ENCODE results near the gene ITFG1.
"Not testable (repeated sequence)": the region's sequence is repeated elsewhere in the genome, so short reads cannot be mapped to it uniquely, and the experiment has no call there.

Gene ITFG1

DNA sequence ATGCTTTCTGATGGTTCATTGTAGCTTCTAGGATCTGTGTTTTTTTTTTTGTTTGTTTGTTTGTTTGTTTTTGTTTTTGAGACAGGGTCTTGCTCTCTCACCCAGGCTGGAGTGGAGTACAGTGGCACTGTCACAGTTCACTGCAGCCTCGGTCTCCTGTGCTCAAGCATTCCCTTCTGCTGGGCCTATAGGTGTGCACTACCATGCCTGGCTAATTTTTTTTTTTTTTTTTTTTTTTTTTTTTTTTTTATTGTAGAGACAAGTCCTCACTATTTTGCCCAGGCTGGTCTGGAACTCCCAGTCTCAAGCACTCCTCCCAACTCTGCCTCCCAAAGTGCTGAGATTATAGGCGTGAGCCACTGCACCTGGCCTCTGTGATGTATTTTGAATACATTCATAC lies 12.1 kb upstream of the ITFG1 start:
- not testable (repeated sequence) for DNase-seq

DNA sequence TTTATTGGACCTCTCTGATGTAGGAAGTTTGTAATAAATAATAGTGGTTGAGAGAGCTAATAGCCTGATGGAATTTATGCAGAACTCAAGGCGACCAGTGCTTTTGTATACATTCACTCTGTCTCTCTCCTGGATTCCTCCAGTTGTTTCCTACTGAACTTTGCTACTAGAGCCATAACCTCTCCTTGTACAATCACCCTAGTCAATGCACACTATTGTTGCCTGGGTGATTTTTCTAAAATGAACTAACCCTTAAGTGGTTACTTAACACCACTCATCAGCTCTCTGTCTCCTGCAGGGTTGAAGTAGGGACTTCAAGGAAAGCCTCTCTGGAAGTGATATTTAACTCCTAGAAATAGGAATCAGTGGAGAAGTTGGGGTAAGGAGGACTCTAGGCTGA lies 9.9 kb upstream of the ITFG1 start:
- no peak for DNase-seq

DNA sequence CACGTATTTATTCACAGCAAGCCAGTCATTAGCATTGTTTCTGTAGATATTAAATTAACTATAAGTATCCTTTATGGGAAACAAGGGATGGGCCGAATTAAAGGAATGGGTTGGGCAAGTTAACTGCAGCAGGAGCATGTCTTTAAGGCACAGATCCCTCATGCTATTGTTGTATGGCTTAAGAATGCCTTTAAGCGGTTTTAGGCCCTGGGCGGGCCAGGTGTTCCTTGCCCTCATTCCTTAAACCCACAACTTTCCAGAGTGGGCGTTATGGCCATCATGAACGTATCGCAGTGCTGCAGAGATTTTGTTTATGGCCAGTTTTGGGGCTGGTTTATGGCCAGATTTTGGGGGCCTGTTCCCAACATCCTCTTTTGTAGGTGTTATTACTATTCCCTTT lies 9.3 kb upstream of the ITFG1 start:
- DNase-seq, result no peak

DNA sequence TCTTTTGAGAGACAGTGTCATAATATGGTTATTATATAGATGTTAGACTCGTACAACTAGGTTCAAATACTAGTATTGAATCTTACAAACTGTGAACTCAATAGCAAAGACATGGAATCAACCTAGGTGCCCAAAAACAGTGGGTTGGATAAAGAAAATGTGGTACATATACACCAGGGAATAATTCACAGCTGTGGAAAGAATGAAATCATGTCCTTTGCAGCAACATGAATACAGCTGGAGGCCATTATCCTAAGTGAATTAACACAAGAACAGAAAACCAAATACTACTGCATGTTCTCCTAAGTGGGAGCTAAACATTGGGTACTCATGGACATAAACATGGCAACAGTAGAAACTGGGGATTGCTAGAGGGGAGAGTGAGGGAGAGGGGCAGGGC lies 8.4 kb upstream of the ITFG1 start:
- DNase-seq, result no peak

DNA sequence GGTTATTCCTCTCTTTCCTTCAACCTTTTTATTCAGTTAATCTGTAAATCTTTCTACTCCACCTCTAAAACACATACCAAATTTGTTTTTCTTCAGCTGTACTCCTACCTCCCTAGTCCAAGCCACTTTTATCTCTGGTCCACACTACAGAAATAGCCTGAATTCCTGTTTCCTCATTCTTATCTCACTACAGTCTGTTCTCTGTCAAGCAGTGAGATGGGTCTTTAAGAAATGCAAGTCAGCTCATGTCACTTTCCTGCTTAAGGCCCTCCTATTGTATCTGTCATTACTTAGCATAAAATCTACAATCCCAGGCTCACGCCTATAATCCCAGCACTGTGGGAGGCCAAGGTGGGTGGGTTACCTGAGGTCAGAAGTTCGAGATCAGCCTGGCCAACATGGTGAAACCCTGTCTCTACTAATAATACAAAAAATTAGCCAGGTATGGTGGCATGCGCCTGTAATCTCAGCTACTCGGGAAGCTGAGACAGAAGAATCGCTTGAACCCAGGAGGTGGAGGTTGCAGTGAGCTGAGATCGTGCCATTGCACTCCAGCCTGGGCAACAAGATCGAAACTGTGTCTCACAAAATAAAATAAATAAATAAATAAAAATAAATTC lies 7.3 kb upstream of the ITFG1 start:
- DNase-seq, result not testable (repeated sequence)

DNA sequence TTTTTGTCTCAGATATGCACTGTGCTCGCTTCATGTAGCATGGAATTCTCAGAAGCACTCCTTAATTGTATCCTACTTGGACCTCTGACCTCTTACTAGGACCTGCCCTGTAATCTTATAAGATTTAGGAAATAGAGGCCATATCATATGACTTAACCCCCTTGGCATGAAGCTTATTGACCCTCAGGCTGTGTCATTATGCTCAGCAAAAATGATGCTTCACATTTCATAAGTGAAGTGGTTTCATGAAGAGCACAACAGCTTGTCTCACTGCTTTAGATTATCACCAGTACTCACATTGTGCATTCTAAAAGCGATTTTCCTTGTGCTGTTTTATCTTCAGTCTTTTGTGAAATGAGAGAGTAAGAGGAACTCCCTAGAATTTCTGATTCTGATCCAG lies 6.6 kb upstream of the ITFG1 start:
- no peak for DNase-seq

DNA sequence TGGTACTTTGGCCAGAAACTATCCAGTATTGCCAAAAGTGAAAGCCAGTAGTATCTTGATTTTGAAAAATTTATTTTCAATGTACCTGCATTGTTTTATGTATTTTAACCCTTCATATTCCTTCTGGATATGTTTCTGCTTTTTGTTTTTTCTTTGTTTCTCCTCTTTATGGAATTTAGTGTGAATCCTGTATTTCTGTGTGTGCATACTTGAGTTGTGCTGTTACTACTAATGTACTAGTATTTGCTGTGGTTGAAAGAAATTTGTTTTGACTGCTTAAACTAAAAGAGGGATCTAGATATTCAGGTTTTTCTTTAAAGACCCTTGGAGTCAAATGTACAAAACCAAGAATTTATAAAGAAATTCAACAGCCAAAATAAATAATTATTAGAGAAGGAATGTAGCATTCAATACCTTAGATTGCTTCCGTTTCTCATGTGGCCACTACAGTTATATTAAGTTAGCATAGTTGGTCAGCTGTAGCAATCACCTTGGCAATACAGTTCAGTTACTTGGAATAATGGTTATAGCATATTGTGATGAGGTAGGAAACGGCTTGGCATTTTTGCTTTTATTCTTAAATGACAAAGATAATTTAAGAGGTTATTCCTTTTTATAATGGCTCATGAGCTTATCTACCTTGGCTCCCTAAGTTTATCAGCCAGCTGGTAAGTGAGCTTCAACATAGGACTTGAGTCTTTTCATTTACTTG lies 5.2 kb upstream of the ITFG1 start:
- no peak for DNase-seq

DNA sequence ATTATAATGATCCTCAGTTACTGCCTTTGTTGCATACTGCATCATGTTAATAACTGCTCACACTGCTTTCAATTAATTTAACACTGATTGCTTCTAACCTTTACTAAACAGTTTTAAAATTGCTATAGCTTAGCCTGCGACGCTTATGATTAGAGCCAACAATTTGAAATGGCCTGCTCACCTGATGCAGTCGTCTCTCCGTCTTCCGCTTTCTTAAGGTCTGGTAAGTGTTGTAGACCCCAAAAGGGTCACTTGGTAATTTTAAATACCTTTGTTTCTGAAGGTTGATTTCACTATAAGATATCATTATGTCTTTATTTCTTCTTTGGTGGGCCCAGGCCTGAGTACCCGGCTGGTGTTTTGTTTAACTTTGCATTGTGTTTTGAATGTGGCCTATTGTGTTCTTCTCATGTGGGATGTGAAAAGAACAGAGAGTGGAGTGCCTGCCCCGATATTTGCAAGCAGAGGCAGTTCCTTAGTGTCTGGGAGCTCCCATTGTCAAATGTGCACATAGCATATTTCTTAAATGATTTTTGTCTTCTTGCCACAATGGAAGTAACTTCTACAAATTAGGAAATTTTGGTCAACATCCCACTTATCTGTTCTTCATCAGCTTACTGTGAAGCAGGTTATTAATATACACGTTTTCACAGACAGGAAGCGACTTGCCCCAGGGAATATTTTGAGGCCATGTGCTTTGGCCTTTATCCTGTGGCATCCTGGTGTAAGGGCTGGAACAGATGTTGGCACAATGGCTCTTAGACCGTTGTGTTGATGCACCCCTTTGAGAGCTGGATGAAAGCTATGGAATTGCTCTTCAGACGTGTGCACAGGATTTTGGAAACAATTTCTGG lies 3.1 kb upstream of the ITFG1 start:
- DNase-seq, result no peak

DNA sequence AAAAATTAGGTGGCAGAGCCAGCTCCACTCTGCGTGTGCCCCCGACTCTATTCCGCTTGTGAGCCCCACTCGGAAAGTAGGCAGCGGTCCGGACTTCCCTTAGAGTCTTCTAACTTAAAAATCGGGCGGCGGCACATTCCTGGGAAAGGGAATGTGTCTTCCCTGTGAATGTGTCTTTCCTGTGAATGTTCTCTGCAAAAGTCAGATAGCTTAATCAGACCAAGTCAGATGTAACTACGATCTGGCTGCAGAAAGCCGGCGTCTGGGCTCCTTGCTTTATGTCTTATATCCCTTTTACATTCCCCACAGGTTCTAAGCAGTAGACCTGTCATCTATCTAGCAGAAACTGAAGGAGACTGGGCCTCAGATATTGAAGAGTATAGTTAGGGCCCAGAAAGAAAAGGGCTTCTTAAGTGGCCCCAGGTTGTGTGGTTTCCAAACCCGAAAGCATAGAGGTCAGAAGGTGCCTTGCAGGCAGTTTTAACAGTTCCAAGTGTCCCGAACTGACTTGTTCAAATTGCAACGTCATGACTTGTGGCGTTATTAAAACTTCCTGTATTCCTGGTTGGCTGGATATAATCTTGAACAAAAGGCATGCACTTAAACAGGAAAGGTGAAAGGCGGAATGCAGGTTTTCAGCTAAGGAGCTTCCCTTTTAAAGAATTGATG lies 869 bp upstream of the ITFG1 start:
- no peak for DNase-seq

DNA sequence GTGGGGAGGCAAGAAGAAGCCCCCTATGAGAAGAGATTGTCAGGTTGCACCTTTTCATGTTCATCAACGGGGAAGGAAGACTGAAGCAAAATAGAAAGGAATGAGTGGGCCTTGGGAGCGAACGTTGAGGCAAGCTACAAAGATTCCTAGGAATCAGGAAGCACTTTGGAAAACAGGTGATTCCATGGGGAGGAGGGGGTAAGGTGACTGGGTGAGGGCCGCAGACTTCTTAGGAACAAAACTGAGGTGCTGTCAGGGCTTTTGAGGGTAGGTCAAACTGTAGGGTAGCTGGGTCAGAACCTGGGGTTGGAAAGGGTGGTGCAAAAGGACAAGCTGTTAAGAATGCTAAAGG lies 528 bp downstream of the ITFG1 start:
- DNase-seq, result no peak

DNA sequence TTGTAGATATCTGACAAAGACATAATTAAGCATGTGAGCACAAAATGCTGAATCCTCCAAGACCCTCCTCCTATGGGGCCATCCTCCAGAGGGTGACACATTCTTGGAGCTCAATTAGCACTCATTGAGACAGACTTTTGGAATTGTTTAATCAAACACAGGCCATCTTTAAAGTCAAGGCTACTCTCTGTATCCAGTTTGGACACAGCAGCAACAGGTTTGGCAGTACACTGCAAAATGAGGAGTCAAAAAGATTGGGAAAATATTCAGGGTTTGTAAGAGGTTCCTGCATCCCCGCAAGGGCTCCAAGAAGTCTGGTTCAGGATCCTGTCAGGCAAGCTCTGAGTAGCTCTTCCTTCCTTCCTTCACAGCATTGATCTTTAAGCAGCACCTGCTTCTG lies 1.3 kb downstream of the ITFG1 start:
- DNase-seq, result no peak

DNA sequence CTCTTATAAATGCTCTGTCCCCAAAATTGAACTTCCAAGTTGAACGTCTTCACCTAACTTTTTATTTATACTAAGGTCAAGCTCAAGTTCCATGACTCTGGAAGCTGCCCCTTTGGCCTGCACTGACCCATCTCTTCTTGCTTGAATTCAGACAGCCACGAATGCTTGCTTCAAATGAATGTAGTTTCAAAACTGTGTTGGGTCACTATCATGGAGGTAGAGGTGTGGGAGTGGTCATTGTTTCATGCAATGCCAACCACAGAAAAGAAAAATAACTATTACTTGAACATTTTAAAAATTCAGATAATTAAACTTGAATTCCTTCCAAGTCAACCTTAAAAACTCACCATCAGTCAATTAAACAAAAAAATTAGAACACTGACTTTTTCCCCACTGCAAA lies 2.5 kb downstream of the ITFG1 start:
- DNase-seq, result no peak

DNA sequence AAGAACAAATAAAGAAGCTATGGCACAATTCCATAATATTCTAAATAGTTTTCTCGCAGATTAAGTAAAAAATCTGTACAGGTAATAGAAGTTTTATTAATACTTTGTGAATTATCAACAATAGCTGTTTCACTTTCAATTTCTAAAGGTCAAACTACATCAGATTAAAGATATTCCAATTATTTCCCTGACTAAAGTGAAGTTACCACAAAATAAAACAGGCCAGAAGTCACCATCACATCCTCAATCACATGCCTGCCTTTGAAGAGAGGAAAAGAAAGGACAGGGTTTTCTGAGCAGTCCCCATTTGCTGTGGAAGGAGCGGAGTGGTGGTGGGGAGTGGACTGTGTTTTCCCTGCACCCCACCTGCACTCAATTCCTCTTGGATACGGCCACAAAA lies 11.1 kb downstream of the ITFG1 start:
- no peak for DNase-seq

DNA sequence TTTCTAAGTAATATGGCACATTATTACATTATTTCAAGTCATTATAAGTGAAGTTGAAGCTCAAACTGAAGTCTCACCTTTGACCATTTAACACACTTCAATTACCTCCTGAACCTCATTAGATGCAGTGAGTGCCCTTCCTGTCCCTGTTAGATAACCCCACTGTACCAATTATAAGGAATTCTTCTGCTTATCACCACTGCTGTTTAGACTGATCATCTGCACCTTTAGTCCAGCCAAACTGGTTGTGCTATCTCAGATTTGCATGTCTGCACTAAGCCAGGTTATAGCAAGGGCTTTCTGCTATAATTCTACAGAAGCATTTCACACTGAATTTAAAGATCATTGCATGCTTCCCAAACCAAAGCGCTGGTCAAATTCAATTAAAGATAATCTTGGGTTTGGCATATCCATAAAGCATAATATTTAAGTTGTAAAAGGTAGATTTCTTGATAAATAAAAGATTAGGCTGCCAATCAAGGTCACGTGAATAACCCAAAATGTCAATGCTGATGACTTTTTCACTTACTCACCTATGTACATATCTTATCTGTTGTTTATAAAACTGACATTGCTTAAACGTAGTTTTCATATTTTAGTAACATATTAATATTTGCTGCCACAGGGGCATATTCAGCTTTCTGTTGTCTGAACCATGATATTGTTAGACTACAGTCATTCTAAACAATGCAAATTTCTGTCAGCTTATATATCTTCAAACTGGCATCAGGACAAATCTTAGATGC lies 11.9 kb downstream of the ITFG1 start:
- no peak for DNase-seq

DNA sequence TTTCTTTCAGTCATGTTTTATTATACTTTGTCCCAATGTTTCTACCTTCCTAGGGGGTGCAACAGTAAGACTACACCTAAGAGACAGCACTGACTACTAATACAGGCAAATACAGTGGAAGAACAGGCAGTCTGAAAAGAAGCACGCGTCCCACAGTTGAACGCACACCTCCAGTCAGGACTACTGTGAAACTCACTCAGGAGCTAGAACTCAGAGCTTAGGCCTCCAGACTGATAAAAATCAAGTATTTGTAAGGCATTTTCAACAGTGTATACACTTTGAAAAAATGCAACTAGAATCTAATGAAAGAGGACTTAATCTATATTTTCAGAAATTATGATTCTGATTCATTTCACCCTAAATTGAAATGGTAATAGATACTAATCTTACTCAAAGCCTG lies 14.4 kb downstream of the ITFG1 start:
- DNase-seq, result no peak

DNA sequence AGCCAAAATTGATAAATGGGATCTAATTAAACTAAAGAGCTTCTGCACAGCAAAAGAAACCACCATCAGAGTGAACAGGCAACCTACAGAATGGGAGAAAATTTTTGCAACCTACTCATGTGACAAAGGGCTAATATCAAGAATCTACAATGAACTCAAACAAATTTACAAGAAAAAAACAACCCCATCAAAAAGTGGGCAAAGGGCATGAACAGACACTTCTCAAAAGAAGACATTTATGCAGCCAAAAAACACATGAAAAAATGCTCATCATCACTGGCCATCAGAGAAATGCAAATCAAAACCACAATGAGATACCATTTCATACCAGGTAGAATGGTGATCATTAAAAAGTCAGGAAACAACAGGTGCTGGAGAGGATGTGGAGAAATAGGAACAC lies 18.0 kb downstream of the ITFG1 start:
- not testable (repeated sequence) for DNase-seq

DNA sequence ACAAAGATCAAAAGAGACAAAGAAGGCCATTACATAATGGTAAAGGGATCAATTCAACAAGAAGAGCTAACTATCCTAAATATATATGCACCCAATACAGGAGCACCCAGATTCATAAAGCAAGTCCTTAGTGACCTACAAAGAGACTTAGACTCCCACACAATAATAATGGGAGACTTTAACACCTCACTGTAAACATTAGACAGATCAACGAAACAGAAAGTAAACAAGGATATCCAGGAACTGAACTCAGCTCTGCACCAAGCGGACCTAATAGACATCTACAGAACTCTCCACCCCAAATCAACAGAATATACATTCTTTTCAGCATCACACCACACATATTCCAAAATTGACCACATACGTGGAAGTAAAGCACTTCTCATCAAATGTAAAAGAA lies 20.8 kb downstream of the ITFG1 start:
- DNase-seq, result not testable (repeated sequence)

DNA sequence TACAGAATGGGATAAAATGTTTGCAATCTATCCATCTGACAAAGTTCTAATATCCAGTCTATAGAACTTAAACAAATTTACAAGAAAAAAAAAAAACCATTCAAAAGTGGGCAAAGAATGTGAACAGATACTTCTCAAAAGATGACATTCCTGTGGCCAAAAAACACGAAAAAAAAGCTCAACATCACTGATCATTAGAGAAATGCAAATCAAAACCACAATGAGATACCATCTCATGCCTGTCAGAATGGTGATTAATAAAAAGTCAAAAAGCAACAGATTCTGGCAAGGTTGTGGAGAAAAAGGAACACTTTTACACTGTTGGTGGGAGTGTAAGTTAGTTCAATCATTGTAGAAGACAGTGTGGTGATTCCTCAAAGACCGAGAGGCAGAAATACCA lies 26.6 kb downstream of the ITFG1 start:
- DNase-seq, result not testable (repeated sequence)

DNA sequence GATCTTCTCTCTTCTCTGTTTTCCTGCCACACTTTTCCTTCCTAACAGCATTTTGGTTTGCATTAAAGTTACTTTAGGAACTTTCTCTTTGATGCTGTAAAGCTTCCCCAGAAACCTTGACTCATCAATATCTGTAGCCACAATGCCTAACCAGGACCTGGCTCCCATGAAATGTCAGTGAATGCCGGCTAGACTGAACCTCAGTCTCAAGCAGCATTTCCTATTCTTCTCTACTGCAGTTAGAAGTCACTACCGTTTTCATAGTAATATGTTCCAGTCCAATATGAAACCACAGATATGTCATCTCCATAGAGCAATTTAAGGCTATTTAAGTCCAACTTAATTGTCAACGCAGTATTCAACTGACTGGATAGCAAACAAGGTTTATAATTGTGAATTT lies 28.9 kb downstream of the ITFG1 start:
- no peak for DNase-seq

DNA sequence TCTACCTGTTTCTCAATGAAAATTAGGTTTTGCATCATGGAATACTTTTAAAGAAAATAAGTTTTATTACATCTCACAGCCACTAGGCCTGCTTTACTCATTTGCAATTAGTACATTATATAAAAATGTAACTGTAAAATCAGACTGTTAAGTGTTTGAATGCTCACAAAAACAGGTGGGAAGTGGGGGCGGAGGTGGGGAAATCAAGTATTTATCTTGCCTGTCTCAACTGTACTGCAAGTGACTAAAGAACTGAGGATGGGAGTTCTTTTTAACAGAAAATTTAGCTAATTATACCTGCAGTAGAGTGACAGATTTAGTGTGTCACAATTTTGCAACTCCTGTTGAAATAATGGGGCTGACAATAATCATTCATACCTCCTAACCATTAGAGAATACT lies 34.1 kb downstream of the ITFG1 start:
- no peak for DNase-seq

DNA sequence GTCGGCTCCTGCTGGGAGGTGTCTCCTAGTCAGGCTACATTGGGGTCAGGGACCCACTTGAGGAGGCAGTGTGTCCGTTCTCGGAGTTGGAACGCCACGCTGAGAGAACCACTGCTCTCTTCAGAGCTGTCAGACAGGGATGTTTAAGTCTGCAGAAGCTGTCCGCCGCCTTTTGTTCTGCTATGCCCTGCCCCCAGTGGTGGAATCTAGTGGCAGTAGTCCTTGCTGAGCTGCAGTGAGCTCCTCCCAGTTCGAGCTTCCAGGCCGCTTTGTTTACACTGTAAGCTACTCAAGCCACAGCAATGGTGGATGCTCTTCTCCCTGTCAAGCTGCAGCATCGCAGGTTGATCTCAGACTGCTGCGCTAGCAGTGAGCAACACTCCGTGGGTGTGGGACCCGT lies 36.0 kb downstream of the ITFG1 start:
- DNase-seq, result no peak

DNA sequence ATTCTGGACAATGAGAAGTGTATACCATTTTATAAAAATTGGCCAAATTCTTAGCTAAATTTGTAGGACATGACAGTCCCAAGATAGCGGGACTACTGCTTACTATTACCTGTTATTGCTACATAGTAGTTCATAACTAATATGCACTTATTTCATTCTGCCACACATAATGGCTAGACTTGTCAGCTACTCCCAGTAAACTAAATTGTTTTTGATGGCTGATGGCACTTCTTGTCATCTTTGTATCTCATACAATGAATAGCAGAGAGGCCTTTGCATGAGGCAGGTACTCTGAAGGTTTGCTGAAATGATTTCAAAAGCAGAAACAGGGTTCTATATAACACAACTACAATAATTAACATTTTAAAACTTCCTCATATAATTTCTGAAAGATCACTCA lies 44.0 kb downstream of the ITFG1 start:
- no peak for DNase-seq

DNA sequence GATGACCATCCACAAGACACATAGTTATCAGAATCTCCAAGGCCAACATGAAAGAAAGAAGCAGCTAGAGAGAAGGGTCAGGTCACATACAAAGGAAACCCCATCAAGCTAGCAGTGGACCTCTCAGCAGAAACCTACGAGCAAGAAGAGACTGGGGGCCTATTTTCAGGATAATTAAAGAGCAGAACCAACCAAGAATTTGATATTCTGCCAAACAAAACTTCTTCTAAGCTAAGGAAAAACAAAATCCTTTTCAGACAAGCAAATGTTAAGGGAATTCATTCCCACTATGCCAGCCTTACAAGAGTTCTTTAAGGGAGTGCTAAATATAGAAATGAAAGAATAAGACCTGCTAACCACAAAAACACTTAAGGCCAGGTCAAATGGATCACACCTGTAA lies 47.8 kb downstream of the ITFG1 start:
- no peak for DNase-seq

Data from cortex of kidney (tissue), 1 donor.